ENCODE data around the gene EFCAB5. TPM values are rescaled to one million over a fixed set of nuclear protein-coding genes. Genes with fewer than 3 reads are reported as not detected.
A peak's percentile ranks its signal among the peaks of the same experiment; 100 is the strongest.

Gene EFCAB5
- total and polyA plus RNA-seq, 12 donors = 0.06 to 0.52 (median 0.15) TPM; not detected in 8

DNA sequence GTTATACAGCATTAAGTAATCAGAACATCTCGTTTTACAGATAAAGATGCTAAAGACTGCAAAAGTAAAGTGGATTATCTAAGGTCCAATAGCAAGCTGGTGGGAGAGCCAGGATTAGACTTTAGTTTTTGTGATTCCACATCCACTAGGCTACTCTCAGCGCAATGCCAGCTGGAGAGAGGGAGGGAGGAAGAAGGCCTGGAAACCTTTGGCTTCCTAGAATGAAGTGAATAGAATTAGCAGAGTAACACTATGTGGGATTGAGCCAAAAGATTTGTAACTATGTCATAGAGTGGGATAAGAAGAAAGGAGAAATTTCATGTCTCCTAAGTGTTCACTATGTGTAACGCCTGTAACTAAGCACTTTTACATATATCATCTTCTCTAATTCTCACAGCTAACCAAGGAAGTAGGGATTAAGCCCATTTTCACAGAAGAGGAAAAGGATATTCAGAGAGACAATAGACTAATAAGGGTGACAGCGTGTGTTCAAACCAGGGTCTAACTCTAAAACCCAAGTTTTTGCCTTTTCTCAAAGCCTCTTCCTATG, 149.8 kb downstream of the EFCAB5 start:
- TF ChIP-seq, protein P1, sequence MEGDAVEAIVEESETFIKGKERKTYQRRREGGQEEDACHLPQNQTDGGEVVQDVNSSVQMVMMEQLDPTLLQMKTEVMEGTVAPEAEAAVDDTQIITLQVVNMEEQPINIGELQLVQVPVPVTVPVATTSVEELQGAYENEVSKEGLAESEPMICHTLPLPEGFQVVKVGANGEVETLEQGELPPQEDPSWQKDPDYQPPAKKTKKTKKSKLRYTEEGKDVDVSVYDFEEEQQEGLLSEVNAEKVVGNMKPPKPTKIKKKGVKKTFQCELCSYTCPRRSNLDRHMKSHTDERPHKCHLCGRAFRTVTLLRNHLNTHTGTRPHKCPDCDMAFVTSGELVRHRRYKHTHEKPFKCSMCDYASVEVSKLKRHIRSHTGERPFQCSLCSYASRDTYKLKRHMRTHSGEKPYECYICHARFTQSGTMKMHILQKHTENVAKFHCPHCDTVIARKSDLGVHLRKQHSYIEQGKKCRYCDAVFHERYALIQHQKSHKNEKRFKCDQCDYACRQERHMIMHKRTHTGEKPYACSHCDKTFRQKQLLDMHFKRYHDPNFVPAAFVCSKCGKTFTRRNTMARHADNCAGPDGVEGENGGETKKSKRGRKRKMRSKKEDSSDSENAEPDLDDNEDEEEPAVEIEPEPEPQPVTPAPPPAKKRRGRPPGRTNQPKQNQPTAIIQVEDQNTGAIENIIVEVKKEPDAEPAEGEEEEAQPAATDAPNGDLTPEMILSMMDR (IDR thresholded peaks at IDR 0.05) = no peak
- H3K4me3 ChIP-seq = no peak overlapping the region
- H3K27me3 ChIP-seq = peaks cover 0 to 36% (median 8%) of the 10 kb centered on the region in 7 donors
- no peak for DNase-seq
- H3K9me3 ChIP-seq = no peaks in the 10 kb centered on the region
- 66 to 78% methylated on average over 4 of the region's 4 CpGs for WGBS, 2 donors
- H3K27ac ChIP-seq = no peak overlapping the region
- intact Hi-C loops (cut with DNase I) = loop anchor here in 9 of 10 donors (5.0 to 10.0 kb wide), 9 partner anchors 59 to 509 kb away; partner anchors contain the start of gene EFCAB5 (in 1 of the 9)
- H3K4me1 ChIP-seq = peaks cover 0 to 10% (median 7%) of the 10 kb centered on the region in 9 donors
- no peak for ATAC-seq
- no peaks in the 10 kb centered on the region for H3K36me3 ChIP-seq

- intact Hi-C loops (cut with DNase I) = loop anchor here in 9 of 10 donors (5.0 to 10.0 kb wide), 9 partner anchors 59 to 509 kb away; partner anchors contain the start of gene EFCAB5 (in 1 of the 9)
- peaks cover 0 to 31% (median 5%) of the 10 kb centered on the region in 7 donors for H3K27me3 ChIP-seq
- no peak overlapping the region for H3K27ac ChIP-seq
- no peaks in the 10 kb centered on the region for H3K36me3 ChIP-seq
- H3K4me1 ChIP-seq = peaks cover 0 to 10% (median 7%) of the 10 kb centered on the region in 9 donors
- no peak for ATAC-seq
- TF ChIP-seq, protein P1 (IDR thresholded peaks at IDR 0.05) = no peak
- WGBS, 2 donors = 35 to 42% methylated on average over 6 of the region's 6 CpGs
- no peak overlapping the region for H3K4me3 ChIP-seq
- no peak for DNase-seq
- no peaks in the 10 kb centered on the region for H3K9me3 ChIP-seq
Observed at GRCh38 chr17:30091771-30092170, 150.3 kb downstream of the EFCAB5 start.

DNA sequence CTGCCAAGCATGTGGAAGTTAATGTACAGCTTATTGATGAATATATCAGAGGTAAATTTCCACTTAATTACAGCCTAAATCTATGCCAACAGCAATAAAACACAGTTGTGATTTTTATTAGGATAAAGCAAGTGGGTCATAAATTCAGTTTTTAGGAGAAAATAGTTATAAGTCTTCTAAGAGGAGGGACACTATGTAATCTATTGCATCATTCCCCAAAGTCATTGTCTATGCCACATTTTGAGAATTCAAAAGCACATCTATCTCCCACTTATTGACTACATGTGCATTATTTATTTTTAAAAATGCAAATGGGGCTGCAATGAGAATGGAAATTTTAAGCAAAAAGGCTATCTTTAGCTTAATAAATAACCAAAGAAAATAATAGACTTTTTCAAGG, 151.5 kb downstream of the EFCAB5 start:
- Histone ChIP-seq H3K4me3 (no peak overlapping the region), H3K4me1 (peaks cover 0 to 10% (median 7%) of the 10 kb centered on the region in 9 donors), H3K9me3 (no peaks in the 10 kb centered on the region), H3K27me3 (peaks cover 0 to 22% (median 4%) of the 10 kb centered on the region in 7 donors), H3K27ac (no peak overlapping the region), H3K36me3 (no peaks in the 10 kb centered on the region)
- intact Hi-C loops (cut with DNase I) = loop anchor here in 9 of 10 donors (5.0 to 10.0 kb wide), 9 partner anchors 61 to 511 kb away; partner anchors contain the start of gene EFCAB5 (in 1 of the 9)
- TF ChIP-seq, protein P1 (IDR thresholded peaks at IDR 0.05) = no peak
- no peak for ATAC-seq
- no peak for DNase-seq

DNA sequence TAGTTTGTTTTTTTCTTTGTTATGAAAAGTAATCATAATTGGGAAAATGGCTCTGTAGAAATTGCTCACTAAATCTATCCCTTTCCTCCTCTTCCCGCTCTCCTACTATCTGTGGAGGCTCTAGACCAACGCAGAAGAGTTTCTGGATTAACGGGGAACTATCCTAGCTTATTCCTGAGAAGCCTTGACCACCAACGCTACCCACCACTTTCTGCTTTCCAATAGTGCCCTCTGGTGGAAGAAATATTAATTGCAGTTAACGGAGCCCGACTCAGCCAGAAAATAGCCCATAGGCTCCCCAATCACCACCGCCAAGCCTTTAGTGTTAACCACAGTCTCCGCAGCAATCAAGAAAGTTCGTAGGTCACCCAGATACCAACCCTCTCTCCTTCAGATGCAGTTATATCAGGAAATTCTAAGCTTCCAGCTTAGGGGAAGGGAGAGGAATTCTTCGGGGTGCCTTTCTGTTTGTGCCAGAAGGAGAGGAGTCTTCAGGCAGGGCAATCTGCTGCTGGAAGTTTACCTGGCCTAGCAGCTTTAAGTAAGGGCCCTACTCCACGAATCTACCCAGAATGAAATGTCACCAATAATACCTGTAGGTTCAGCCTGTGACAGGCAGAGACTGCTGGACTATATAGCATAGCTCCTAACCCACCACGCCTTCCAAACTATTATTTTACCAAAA, 152.2 kb downstream of the EFCAB5 start:
- Histone ChIP-seq H3K27ac (no peak overlapping the region), H3K9me3 (no peaks in the 10 kb centered on the region), H3K27me3 (peaks cover 0 to 15% (median 3%) of the 10 kb centered on the region in 7 donors), H3K36me3 (no peaks in the 10 kb centered on the region), H3K4me1 (peaks cover 0 to 10% (median 7%) of the 10 kb centered on the region in 9 donors), H3K4me3 (no peak overlapping the region)
- TF ChIP-seq, protein P1 (IDR thresholded peaks at IDR 0.05) = peak; percentile 79 to 89 (median 83)
- intact Hi-C loops (cut with DNase I) = loop anchor here in 9 of 10 donors (5.0 to 10.0 kb wide), 9 partner anchors 61 to 511 kb away; partner anchors contain the start of gene EFCAB5 (in 1 of the 9)
- ATAC-seq = peak; percentile 53 to 82 (median 74)
- DNase-seq = peak in 1 of 2 donors; percentile 50
- 14 to 15% methylated on average over 12 of the region's 12 CpGs for WGBS, 2 donors
